AG04450 (cell line): ENCODE data around the gene ZNF385D. TPM values are rescaled to one million over a fixed set of nuclear protein-coding genes. Genes with fewer than 3 reads are reported as not detected.

Source experiments
- CTCF ChIA-PET: fragments of 300-600, 350-600 bp; formaldehyde crosslinking; extraction: SDS; loops from one replicate; lab custom pipeline; 2022; ENCODE audit warnings: antibody characterized with exemption, inconsistent platforms; lab: Charles Lee
- POLR2A ChIA-PET: fragments of 350-600 bp; formaldehyde crosslinking; extraction: SDS; loops from one replicate; lab custom pipeline; 2021; ENCODE audit warnings: antibody characterized with exemption, inconsistent platforms; lab: Yijun Ruan, JAX
- DNase-seq: peaks from one replicate; pipeline ENCODE4 v3.0.0-alpha.2; 2011; ENCODE audit warnings: low read depth, low spot score
- H3K27ac ChIP-seq: one replicate; pipeline ENCODE4 v1.5.1; 2012; ENCODE audit warnings: low read depth, low read length, control low read depth
- H3K27me3 ChIP-seq: one replicate; pipeline ENCODE4 v1.6.0; 2012; ENCODE audit warnings: low read length; ENCODE audit not compliant: control insufficient read depth, insufficient read depth
- H3K4me3 ChIP-seq: 2 replicates; pipeline ENCODE4 v1.5.1; 2011; ENCODE audit warnings: mild to moderate bottlenecking, low read depth, low read length, control low read depth
- H3K9me3 ChIP-seq: 2 replicates; pipeline ENCODE4 v1.5.1; 2012; ENCODE audit warnings: low read length; ENCODE audit not compliant: control insufficient read depth, insufficient read depth
- polyA plus RNA-seq: library from polyadenylated mRNA; depleted of rRNA; stranded (reverse); fragments of >200 nt; gene quantifications from 2 replicates; pipeline ENCODE4 v1.2.3, GENCODE V29; 2011
- TF ChIP-seq, protein P1 (sequence below): IDR thresholded peaks from 2 replicates; pipeline ENCODE4 v1.5.1; 2011; ENCODE audit warnings: low read depth, low read length, control low read depth, inconsistent platforms

The ZNF385D gene
- polyA plus RNA-seq, 1 experiment: 0.10 TPM

DNA sequence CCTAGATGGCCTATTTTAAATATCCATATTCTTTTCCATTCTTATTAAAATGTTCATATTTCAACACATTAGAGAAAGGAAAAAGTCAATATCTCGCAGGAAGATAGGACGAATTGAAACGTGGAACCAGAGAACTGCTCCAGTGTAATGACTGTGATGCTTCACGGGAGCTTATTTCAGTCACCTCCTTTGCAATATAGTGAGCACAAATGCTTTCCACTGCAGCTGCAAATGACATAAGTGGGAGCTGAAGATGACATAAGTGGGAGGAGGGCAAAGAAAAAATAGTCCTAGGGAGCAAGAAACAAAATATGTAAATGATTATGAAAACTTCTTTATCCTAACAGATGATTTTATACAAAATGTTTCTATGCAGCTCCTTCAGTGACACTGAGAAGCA is 324.1 kb downstream of the ZNF385D start:
- POLR2A ChIA-PET: no interaction called here
- Histone ChIP-seq H3K9me3 (no peaks in the 10 kb centered on the region), H3K27ac (no peak overlapping the region), H3K4me3 (no peak overlapping the region), H3K27me3 (no peaks in the 10 kb centered on the region)
- TF ChIP-seq, protein P1, sequence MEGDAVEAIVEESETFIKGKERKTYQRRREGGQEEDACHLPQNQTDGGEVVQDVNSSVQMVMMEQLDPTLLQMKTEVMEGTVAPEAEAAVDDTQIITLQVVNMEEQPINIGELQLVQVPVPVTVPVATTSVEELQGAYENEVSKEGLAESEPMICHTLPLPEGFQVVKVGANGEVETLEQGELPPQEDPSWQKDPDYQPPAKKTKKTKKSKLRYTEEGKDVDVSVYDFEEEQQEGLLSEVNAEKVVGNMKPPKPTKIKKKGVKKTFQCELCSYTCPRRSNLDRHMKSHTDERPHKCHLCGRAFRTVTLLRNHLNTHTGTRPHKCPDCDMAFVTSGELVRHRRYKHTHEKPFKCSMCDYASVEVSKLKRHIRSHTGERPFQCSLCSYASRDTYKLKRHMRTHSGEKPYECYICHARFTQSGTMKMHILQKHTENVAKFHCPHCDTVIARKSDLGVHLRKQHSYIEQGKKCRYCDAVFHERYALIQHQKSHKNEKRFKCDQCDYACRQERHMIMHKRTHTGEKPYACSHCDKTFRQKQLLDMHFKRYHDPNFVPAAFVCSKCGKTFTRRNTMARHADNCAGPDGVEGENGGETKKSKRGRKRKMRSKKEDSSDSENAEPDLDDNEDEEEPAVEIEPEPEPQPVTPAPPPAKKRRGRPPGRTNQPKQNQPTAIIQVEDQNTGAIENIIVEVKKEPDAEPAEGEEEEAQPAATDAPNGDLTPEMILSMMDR: no peak
- DNase-seq: no peak
- CTCF ChIA-PET: no interaction called here

DNA sequence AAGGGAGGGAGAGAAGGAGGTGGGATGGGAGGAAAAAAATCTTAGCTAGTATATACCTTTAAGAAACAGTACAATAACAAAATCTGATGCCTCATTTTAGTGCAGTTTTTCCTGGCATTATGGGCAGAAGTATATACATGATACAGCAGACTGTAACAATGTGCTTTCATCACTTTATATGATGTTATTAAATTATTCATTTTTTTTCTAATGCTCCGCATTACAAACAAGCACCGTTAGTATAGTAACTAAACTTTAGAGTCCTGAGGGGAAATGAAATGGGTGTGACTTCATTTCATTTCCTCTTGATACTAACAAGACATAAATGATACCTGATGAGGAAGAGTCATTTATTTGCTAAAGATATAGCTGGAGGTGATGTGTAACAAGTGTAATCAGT is 325.3 kb downstream of the ZNF385D start:
- H3K27me3 ChIP-seq: no peaks in the 10 kb centered on the region
- H3K27ac ChIP-seq: no peak overlapping the region
- no peaks in the 10 kb centered on the region for H3K9me3 ChIP-seq
- H3K4me3 ChIP-seq: no peak overlapping the region
- TF ChIP-seq, protein P1: no peak
- ChIA-PET CTCF (no interaction called here), POLR2A (no interaction called here)
- no peak for DNase-seq

DNA sequence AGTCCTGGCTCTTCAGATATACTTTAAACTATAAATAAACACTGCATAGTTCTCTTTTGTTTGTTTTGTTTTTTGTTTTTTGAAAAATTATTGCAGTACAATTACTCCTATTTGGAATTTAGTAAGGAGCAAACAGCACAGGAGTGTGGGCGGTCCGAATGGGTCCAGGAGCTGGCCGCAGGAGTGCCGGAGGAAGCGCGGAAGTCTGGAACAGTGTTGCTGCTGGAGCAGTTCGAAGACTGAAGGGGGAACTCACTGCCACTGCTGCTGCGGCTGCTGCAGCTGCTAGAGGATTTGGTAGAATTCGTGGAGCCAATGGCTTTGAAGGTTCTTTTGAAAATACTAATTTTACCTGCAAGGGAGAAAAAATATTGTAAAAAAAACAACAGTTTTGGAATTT is 329.9 kb downstream of the ZNF385D start:
- H3K27ac ChIP-seq: no peak overlapping the region
- H3K27me3 ChIP-seq: no peaks in the 10 kb centered on the region
- ChIA-PET POLR2A (no interaction called here), CTCF (no interaction called here)
- TF ChIP-seq, protein P1: no peak
- no peak overlapping the region for H3K4me3 ChIP-seq
- no peak for DNase-seq
- H3K9me3 ChIP-seq: no peaks in the 10 kb centered on the region

DNA sequence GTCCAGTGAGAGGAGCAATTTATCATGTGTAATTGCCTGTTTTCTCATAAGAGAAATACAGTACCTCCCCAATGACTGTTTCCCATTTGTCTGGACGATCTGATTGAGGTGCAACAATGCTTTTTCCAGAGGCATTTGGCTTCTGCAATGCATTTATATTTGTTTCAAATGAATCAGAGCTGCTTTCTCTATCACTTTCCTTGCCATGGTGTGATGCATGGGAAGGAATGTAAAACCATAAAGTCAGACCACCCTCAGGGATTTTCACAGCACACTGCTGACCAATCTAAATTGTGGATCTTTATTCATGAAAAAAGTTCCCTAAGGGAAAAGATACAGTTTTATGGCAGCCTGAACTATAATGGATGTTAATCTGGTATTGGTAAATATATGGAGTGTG is 333.0 kb downstream of the ZNF385D start:
- Histone ChIP-seq H3K9me3 (no peaks in the 10 kb centered on the region), H3K4me3 (no peak overlapping the region), H3K27ac (no peak overlapping the region), H3K27me3 (no peaks in the 10 kb centered on the region)
- no peak for DNase-seq
- ChIA-PET POLR2A (no interaction called here), CTCF (no interaction called here)
- TF ChIP-seq, protein P1: no peak

DNA sequence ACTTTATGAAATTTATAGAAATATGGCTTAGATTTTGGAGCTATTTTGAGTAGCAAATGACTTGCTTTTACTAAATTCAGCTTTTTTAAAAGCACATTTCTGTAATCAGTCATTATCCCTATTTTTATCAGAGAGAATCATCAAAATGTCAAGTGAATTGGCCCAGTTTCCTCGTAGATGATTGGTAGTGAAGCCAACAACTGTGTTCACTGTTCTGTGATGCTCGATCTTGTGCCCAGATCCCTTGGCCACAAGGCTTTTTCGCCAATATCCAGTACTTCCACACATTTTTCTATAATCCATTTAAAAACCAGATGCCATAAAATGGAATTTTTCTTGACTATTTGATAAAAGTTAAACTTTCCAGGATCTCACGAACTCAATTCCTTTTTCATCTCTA is 336.5 kb downstream of the ZNF385D start:
- CTCF ChIA-PET: no interaction called here
- TF ChIP-seq, protein P1: no peak
- H3K27me3 ChIP-seq: no peaks in the 10 kb centered on the region
- H3K27ac ChIP-seq: no peak overlapping the region
- DNase-seq: no peak
- POLR2A ChIA-PET: no interaction called here
- H3K9me3 ChIP-seq: no peaks in the 10 kb centered on the region
- H3K4me3 ChIP-seq: no peak overlapping the region
